ENCODE data around the gene ATXN10.

The ATXN10 gene

DNA sequence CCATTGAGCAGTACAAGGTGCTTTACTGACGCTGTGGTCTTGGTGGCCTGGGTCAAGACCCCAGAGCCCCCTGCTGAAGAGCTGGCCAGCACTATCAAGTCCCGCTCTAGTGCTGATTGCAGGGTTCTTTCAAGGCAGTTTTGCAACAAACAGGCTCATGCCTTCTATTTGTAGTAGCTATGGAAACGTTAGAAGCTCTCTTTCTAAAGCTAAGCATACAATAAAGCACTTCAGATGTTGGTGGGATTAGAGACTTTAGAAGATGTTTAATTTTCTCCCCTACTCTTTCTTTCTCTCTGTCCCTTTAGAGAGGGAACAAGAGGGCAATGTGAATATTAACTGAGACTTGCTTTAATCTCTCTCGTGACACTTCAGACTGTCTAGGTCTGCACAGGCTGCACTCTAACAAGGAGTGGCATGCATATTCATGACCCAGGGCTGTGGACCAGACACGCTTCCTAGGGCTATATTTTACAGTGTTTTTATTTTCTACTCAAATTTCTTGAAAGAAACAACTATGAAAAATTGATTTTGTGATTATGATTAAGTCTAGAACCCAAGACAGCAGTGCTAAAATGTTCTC is 166.8 kb downstream of the ATXN10 start:
- H3K27ac ChIP-seq, result no peak overlapping the region
- no peak for DNase-seq (ENCODE audit: low spot score)
- TF ChIP-seq, protein P1, sequence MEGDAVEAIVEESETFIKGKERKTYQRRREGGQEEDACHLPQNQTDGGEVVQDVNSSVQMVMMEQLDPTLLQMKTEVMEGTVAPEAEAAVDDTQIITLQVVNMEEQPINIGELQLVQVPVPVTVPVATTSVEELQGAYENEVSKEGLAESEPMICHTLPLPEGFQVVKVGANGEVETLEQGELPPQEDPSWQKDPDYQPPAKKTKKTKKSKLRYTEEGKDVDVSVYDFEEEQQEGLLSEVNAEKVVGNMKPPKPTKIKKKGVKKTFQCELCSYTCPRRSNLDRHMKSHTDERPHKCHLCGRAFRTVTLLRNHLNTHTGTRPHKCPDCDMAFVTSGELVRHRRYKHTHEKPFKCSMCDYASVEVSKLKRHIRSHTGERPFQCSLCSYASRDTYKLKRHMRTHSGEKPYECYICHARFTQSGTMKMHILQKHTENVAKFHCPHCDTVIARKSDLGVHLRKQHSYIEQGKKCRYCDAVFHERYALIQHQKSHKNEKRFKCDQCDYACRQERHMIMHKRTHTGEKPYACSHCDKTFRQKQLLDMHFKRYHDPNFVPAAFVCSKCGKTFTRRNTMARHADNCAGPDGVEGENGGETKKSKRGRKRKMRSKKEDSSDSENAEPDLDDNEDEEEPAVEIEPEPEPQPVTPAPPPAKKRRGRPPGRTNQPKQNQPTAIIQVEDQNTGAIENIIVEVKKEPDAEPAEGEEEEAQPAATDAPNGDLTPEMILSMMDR (IDR thresholded peaks at IDR 0.05), result no peak

DNA sequence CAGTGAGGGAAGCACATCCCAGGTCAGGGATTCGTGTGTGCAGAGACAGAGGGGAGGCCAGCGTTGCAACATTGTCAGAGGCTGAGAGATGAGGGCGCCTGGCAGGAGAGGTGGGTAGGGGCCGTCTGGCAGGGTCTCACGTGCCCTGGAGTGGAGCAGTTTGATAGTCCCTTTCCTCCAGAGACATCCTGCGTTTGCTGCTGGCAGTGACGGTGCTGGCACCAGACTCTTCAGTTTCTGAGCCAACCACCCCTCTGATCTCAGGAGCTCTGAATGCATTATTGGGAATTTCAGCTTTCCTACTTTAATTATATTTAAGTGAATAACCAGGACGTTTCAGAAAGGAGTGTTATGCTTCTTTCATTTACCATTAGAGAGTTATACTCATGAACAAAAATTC is 168.8 kb downstream of the ATXN10 start:
- DNase-seq (ENCODE audit: low spot score), result no peak
- TF ChIP-seq, protein P1 (IDR thresholded peaks at IDR 0.05), result no peak
- Histone ChIP-seq H3K4me3 (no peak overlapping the region), H3K27ac (no peak overlapping the region)

More for the DNA sequence above, 166.8 kb downstream of the ATXN10 start:
- H3K4me3 ChIP-seq, result no peak overlapping the region

DNA sequence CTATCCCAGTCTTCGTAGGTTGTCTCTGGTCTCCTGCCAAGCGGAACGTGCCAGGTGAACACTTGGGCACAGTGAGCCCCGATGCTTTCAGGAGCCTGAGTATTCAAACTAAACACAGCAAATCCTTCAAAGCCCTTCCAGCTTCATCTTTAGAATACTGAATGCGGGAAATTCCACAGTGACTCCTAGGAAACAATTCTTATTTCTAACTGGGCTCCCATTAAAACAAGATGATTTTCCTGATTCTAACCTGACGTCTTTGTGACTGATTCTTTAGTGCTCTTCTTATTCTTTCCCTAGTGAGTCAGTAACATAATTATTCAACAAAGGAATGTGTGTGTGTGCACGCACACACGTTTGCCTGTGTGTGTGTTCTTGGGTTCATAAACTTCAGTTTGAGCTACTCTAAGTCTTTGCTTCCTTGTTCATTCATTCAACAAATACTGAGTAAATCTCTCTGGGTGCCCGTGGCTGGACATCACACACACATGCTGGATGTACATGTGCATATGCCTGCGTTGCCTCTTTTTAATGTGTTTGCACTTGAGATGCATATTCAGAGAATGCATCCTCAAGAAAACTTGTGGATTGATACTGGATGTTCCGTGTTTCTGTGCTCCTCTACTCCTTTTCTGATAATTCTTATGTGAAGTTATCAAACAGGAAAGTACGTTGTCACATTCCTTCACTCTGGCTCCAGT is 170.8 kb downstream of the ATXN10 start:
- DNase-seq (ENCODE audit: low spot score), result no peak
- Histone ChIP-seq H3K4me3 (no peak overlapping the region), H3K27ac (no peak overlapping the region)
- TF ChIP-seq, protein P1 (IDR thresholded peaks at IDR 0.05), result no peak

DNA sequence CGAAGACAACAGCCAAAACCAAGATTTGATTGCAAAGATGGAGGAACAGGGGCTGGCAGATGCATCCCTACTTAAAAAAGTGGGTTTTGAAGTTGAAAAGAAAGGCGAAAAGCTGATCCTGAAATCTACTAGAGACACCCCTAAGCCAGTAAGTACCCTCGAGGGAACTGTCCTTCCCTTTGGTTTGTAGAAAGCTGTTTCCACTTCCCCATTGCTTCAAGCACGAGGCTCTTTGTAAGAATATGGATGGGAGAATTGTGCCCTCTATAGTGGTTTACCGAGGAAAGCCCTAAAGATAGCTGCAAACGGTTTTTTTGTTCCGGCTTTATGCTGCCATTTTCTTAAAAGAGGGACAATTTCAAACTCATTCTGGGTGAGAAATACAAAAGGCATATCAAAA is 171.4 kb downstream of the ATXN10 start:
- Histone ChIP-seq H3K27ac (no peak overlapping the region), H3K4me3 (no peak overlapping the region)
- TF ChIP-seq, protein P1 (IDR thresholded peaks at IDR 0.05), result no peak
- DNase-seq (ENCODE audit: low spot score), result no peak

DNA sequence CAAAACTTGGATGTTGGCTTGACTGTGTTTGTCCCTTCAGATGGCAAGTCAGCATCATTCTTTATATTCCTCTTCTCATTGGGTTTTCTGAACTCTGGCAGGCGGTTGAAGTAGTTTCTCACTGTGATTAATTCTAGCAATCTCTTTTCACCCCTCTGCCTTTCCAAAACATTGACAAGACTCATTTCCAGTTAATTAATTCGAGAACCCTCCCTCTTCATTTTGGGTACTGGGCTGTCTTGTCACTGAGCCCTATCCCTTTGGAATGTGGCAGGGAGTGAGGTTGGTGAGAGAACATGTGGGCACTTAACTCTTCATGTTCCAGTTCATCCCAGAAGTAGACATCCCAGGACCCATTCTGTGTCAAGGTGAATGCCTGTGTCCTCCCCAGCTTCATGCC is 172.4 kb downstream of the ATXN10 start:
- Histone ChIP-seq H3K4me3 (no peak overlapping the region), H3K27ac (no peak overlapping the region)
- DNase-seq (ENCODE audit: low spot score), result no peak
- TF ChIP-seq, protein P1 (IDR thresholded peaks at IDR 0.05), result no peak

DNA sequence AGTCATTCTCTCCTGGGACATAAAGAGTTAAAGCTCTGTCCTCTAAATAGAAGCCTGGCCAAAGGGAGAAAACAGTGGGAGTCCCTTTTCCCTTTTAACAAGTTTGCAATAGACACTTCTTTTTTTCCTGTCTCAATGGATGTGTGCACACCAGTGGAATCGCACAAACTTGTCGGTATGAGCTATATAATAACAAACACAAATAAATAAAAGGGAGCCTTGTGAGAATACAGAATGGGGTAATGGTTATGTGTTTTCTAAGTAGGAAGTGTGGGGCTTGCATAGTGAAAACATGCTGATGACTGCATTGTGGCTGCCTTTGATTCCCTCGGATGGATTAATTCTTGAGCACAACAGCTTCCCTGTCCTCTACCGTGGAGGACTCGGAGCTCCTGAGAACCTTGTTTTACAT is 173.4 kb downstream of the ATXN10 start:
- no peak overlapping the region for H3K27ac ChIP-seq
- DNase-seq (ENCODE audit: low spot score), result no peak
- no peak overlapping the region for H3K4me3 ChIP-seq
- TF ChIP-seq, protein P1 (IDR thresholded peaks at IDR 0.05), result no peak

DNA sequence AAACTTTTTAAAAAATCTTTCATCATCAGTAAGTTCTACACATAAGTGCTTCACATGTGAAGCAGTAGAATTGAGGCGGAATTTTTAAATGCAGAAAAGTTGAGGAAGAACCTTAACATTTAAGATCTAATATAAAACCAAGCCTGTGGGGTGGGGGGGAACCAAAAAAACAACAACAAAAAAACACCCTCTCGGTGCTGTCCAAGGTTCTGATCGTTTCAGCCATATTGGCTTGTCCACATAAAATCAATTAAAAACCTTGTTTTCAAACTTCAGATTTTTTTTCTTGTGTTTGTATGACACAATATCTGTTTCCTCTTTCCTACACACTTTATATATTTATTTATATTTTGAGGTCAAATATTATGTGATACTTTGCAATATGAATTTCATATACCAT is 175.3 kb downstream of the ATXN10 start:
- no peak for DNase-seq (ENCODE audit: low spot score)
- no peak overlapping the region for H3K27ac ChIP-seq
- H3K4me3 ChIP-seq, result no peak overlapping the region
- TF ChIP-seq, protein P1 (IDR thresholded peaks at IDR 0.05), result no peak
